ENCODE results near the gene SLC5A1.
A peak's percentile ranks its signal among the peaks of the same experiment; 100 is the strongest.

SLC5A1 gene

GRCh38 chr22:32044913-32045312 lies 1.9 kb downstream of the SLC5A1 start:
- Histone ChIP-seq H3K4me2 (no peak overlapping the region), H3K4me3 (IDR thresholded peaks at IDR 0.05; ENCODE audit: insufficient read depth, low read depth, low read length) (no peak overlapping the region), H2AFZ (ENCODE audit: low read depth) (no peak overlapping the region), H3K4me1 (ENCODE audit: low read depth, poor library complexity, severe bottlenecking) (peaks cover 12% of the 10 kb centered on the region), H3K27me3 (ENCODE audit: insufficient read depth, low read depth) (no peaks in the 10 kb centered on the region), H3K27ac (no peak overlapping the region), H4K20me1 (ENCODE audit: insufficient read depth) (no peaks in the 10 kb centered on the region), H3K36me3 (ENCODE audit: insufficient read depth) (no peaks in the 10 kb centered on the region), H3K9ac (no peak overlapping the region), H3K79me2 (ENCODE audit: insufficient read depth, low read depth) (no peaks in the 10 kb centered on the region)
- no peak for TF ChIP-seq CTCF (conservative IDR thresholded peaks at IDR 0.05; ENCODE audit: low read depth, low read length)

DNA sequence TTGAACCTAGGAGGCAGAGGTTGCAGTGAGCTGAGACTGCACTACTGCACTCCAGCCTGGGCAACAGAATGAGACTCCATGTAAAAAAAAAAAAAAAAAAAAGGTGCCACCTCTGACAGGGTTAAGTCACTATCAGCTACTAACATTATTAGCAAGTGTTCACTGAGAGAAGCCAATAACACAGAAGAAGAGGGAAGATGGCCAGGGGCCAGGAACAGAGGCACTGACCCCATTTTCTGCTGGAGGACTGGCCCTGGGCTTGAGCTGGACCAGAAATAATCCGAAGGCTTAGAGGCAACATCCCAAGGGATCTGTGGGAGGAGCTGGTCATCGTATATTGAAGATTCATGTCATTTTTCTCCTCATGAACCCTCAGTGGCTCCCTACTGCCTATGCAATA lies 5.0 kb downstream of the SLC5A1 start:
- no peaks in the 10 kb centered on the region for H3K36me3 ChIP-seq (ENCODE audit: insufficient read depth)
- TF ChIP-seq CTCF (conservative IDR thresholded peaks at IDR 0.05; ENCODE audit: low read depth, low read length), result no peak
- H3K4me3 ChIP-seq (IDR thresholded peaks at IDR 0.05; ENCODE audit: insufficient read depth, low read depth, low read length), result no peak overlapping the region

GRCh38 chr22:32050678-32051515 lies 7.8 kb downstream of the SLC5A1 start:
- no peak overlapping the region; the same call in 1 of the 2 replicates for H2AFZ ChIP-seq (ENCODE audit: low read depth)
- no peaks in the 10 kb centered on the region for H3K79me2 ChIP-seq (ENCODE audit: insufficient read depth, low read depth)
- H4K20me1 ChIP-seq (ENCODE audit: insufficient read depth), result no peaks in the 10 kb centered on the region
- no peaks in the 10 kb centered on the region for H3K27me3 ChIP-seq (ENCODE audit: insufficient read depth, low read depth)
- peak overlapping the region; percentile 32; the same call in 1 of the 2 replicates for H3K4me2 ChIP-seq
- peaks cover 24% of the 10 kb centered on the region for H3K4me1 ChIP-seq (ENCODE audit: low read depth, poor library complexity, severe bottlenecking)
- H3K36me3 ChIP-seq (ENCODE audit: insufficient read depth), result no peaks in the 10 kb centered on the region
- no peak overlapping the region for H3K9ac ChIP-seq
- peak overlapping the region; percentile 25; the same call in 1 of the 2 replicates for H3K27ac ChIP-seq
- no peak overlapping the region for H3K4me3 ChIP-seq (IDR thresholded peaks at IDR 0.05; ENCODE audit: insufficient read depth, low read depth, low read length)
- TF ChIP-seq CTCF (conservative IDR thresholded peaks at IDR 0.05; ENCODE audit: low read depth, low read length), result no peak

More for the DNA sequence above, 5.0 kb downstream of the SLC5A1 start:
- H3K79me2 ChIP-seq (ENCODE audit: insufficient read depth, low read depth), result no peaks in the 10 kb centered on the region
- no peak overlapping the region for H2AFZ ChIP-seq (ENCODE audit: low read depth)
- H4K20me1 ChIP-seq (ENCODE audit: insufficient read depth), result no peaks in the 10 kb centered on the region
- H3K9ac ChIP-seq, result no peak overlapping the region
- H3K27ac ChIP-seq, result no peak overlapping the region
- H3K27me3 ChIP-seq (ENCODE audit: insufficient read depth, low read depth), result no peaks in the 10 kb centered on the region
- H3K4me2 ChIP-seq, result no peak overlapping the region
- peaks cover 24% of the 10 kb centered on the region for H3K4me1 ChIP-seq (ENCODE audit: low read depth, poor library complexity, severe bottlenecking)

GRCh38 chr22:32052244-32052643 lies 9.2 kb downstream of the SLC5A1 start:
- no peaks in the 10 kb centered on the region for H4K20me1 ChIP-seq (ENCODE audit: insufficient read depth)
- no peak overlapping the region for H3K27ac ChIP-seq
- no peak overlapping the region for H3K9ac ChIP-seq
- H3K36me3 ChIP-seq (ENCODE audit: insufficient read depth), result no peaks in the 10 kb centered on the region
- no peaks in the 10 kb centered on the region for H3K79me2 ChIP-seq (ENCODE audit: insufficient read depth, low read depth)
- H3K27me3 ChIP-seq (ENCODE audit: insufficient read depth, low read depth), result no peaks in the 10 kb centered on the region
- no peak overlapping the region for H3K4me3 ChIP-seq (IDR thresholded peaks at IDR 0.05; ENCODE audit: insufficient read depth, low read depth, low read length)
- no peak for TF ChIP-seq CTCF (conservative IDR thresholded peaks at IDR 0.05; ENCODE audit: low read depth, low read length)
- H3K4me2 ChIP-seq, result peak overlapping the region; percentile 31; the same call in 1 of the 2 replicates
- peaks cover 24% of the 10 kb centered on the region for H3K4me1 ChIP-seq (ENCODE audit: low read depth, poor library complexity, severe bottlenecking)
- H2AFZ ChIP-seq (ENCODE audit: low read depth), result no peak overlapping the region

Data from KMS-11 (cell line).